Stimulated activated CD8-positive, alpha-beta memory T cell treated with anti-CD3 and anti-CD28 coated beads, Interleukin-2, amount 100 ng/mL, for 48 hours (primary cell): ENCODE results near the gene DOCK1.
"Not testable (repeated sequence)": the region's sequence is repeated elsewhere in the genome, so short reads cannot be mapped to it uniquely, and the experiment has no call there.

Experiments
- DNase-seq, 2 donors: peaks; one replicate each; pipeline ENCODE4 v3.0.0-alpha.2; 2020; ENCODE audit warnings: low read depth in 2 of 2

DOCK1 gene

DNA sequence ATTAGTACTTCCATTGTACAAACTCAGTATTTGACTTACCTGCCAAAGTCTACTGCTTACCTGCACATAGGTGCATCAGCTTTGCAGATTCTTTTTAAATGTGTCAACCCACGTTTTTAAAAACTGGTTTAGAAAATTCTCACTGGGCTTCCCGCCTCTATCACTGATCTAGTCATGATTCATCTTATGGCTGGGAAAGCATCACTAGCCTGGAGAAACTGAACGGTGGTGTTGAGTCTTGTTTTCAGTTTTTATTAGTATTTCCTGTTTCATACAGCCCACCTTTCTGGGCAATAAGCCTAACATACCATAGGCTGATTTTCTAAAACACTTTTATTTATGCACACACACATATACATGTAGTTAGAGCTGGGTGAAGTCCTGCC lies 19.7 kb downstream of the DOCK1 start:
- DNase-seq: no peak

DNA sequence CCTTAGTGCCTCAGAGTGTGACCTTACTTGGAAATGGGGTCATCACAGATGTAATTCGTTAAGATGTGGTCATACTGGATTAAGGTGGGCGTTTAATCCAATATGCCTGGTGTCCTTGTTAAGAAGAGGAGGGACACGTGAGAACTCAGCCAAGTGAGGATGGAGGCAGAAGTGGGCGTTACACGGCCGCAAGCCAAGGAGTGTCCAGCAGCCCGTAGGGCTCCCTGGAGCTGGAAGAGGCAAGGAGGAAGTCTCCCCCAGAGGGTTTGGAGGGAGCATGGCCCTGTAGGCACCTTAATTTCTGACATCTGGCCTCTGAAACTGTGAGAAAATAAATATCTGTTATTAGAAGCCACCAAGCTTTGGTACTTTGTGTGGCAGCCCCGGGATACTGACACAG lies 21.3 kb downstream of the DOCK1 start:
- DNase-seq: no peak

DNA sequence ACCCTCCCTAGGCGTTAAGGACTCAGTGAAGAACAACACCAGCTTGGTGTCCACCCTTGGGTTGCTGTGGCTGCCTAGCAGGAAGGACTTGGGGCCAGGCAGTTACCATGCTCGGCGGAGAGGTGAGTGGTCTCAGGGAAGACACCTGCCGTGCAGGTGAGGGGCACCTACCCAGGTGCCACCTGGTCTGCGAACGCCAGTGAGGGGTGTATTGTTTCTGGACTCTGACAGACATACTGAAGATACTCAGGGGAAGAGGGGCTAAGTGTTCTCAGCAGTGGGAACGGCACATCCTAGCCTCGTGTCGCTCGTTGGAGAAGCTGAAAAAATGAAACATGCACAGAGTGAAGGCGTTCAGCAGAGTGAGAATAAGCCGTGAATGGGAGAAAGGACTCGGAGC lies 22.6 kb downstream of the DOCK1 start:
- DNase-seq: no peak

DNA sequence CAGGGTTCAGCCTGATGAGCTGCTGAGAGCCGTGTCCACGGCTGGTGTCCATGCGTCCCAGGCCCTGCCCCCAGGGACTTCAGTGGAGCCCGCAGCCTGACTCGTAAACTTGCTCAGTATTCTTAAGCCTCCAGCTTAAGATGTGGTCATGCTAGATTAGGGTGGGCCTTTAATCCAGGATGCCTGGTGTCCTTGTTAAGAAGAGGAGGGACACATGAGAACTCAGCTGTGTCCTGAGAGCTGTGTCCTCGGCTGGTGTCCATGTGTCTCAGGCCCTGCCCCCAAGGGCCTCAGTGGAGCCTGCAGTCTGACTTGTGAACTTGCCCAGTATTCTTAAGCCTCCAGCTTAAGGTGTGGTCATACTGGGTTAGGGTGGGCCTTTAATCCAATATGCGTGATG lies 23.0 kb downstream of the DOCK1 start:
- no peak for DNase-seq

DNA sequence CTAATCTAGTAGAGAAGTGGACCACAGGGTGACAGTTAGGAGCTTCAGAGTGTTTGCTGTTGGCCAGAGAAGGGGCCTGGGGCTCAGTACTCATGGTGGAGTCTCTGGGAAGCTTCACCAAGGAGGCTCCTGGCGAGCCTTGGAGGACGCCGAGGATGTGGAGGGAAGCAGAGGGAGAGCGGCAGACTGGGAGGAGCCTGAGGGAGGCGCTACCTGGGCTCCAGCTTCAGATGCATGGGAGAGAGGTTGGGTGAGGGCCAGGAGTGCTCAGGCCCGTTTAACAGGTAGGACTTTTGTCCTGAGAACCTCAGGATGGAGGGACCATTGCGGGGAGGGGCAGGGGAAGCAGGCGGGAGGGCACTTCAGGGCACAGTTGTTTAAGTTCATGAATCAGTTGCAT lies 24.2 kb downstream of the DOCK1 start:
- no peak for DNase-seq

DNA sequence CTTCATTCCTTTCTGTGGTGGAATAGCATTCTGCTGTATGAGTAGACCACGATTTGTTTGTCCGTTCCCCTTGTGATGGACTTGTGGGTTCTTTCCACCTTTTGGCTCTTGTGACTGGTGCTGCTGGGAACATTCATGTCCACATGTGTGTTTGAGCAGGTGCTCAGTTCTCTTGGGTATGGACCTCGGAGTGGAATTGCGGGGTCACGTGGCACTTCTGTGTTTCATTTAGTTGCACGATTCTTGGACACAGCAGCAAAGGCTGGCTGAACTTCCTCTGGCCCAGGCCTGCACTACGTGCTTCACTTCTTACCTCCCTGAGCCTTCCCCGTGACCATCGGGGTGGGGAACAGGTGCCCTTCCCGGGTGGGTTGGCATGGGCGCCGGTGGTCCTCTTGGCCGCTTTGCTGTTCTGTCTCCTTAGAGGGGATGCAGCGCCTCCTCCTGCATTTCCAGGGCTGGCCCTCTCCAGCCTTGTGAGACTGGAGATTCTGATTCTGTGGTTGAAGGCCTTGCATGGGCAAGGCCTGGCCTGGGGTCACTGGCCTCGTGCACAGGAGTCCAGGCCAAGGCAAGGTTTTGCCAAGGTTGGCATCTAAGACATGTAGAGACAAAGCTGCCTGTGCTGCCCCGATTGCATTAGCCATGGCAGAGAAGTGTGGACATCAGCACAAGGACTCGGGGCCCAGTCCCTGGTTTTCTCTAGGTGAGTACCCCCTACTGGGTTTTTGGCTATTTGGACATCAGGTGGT lies 25.1 kb downstream of the DOCK1 start:
- no peak for DNase-seq

DNA sequence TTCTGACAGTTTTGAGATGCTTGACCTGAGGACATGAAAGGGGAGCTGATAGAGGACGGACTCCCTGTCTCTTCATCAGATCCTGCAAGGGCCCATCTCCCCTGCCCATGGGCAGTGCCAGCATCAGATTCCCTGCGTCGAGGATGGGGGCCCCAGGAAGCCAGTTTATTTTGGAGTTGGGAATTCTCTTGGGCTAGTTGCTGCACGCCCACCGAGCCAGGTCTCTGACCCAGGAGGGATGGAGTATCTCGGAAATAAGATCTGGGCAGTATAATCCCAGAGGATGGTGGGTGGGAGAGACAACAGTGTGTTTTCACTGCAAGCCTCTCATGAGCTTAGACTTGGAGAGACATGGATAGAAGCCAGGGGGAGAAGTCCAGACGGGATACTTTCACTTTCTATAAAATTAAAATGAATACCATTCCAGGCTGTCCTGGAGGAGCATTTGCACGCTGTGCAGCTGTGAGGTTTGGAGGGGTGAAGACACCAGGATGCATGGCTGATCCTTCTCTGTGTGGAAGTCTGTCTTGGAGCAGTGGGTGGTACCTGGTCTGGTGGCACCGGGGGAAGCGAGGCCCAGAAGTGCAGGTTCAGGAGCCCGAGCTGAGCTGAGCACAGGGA lies 25.8 kb downstream of the DOCK1 start:
- DNase-seq: no peak

DNA sequence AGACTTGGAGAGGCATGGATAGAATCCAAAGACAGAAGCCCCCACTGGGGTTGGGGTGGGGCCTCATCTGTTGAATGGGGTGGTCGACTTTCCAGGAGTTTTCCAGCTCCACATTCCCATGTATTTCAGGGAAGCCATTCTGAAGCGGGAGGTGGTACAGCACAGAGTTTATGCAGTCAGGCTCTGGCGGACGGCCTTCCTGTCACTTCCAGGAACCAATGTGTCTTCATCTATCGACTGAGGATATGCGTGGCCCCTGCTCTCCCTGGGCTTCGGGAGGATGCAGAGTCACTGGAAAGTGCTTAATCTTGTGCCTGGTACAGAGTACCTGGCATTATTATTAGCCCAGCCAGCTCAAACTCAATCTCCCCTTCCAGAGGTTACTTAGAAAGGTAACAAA lies 26.3 kb downstream of the DOCK1 start:
- DNase-seq: no peak

DNA sequence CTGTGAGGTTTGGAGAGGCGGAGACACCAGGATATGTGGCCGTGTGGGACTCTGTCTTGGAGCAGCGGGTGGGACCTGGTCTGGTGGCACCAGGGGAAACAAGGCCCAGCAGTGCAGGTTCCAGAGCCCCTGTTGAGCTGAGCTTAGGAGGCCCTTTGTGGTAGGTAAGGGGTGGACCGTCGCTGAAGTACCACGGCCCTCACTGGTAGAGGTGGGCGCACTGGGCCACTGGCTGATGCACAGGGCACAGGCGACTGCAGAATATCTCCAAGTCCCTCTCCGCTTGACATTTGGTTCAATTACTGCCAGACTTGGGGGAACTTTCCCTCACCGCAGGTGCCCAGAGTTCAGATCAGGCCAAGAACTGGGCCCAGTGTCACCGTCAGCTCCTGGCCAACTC lies 27.3 kb downstream of the DOCK1 start:
- no peak for DNase-seq

DNA sequence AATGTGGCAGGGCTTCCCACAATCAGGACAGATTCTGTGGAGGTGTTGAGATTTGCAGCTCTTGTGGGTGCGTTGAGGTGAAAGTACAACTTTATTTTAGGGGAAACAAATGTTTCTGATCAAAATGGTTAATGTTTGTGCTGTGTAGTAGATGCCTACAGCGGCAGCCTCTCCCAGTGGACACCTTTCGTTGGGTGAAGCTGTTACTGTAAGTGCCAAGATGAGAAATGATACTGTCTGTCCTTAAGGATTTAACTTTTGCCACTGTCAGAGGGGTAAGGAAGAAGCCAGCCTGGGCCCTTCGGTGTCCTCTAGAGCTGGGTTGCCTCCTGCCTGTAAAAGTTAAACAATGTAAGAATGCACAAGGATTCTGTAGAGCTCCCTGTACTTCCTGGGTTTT lies 27.9 kb downstream of the DOCK1 start:
- DNase-seq: no peak

DNA sequence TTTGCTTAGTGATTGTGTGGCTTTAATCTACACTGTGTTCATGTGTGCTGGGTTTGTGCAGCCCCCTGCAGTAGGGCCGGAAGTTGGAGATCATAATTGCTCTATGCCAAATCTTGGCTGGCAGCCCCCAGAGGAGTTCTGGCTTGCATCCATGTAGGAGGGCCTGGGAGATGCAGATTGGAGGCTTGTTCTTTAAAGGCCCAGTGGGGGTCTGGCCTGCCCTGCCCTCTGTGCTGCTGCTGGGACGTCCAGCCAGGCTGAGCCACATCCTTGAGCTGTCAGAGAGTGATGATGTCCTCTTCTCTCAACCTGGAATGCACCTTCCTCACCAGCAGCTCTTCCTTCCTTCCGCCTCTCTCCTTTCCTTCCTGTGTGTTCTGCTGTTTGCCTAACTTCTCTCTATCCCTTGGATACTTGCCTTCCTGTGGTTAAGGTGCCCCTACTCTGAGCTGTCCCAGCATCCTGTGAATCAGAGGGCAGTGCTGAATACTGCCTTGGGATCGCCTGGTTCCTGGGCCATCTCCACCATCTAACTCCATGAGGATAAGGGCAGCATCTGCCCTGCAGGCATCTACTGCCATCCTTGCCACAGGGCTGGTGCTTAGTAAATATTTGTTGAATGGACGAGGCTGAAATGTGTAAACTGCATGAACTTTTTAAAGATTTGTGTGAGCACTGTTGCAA lies 30.2 kb downstream of the DOCK1 start:
- no peak for DNase-seq

DNA sequence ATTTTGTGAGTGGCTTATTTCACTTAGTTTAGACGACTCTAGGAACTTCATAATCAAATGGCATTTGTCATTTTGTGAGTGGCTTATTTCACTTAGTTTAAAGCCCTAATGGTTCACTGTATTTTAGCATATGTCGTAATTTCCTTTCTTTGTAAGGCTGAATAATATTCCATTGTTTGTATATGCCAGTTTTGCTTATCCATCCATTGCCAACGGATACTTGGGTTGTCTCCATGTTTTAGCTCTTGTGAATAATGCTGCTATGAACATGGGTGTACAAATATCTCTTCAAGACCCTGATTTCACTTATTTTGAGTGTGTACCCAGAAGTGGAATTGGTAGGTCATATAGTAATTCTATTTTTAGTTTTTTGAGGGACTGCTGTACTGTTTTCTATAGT lies 31.8 kb downstream of the DOCK1 start:
- DNase-seq: no peak

DNA sequence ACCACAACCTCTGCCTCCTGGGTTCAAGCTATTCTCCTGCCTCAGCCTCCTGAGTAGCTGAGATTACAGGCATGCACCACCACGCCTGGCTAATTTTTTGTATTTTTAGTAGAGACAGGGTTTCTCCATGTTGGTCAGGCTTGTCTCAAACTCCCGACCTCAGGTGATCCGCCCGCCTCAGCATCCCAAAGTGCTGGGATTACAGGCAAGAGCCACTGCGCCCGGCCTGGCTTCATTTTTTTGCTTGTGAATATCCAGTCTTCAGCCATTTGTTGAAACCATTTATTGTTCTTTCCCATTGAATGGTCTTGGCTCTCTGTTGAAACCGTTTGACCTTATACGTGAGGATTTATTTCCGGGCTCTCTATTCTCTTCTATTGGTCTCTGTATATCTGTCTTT lies 32.9 kb downstream of the DOCK1 start:
- DNase-seq: not testable (repeated sequence)

DNA sequence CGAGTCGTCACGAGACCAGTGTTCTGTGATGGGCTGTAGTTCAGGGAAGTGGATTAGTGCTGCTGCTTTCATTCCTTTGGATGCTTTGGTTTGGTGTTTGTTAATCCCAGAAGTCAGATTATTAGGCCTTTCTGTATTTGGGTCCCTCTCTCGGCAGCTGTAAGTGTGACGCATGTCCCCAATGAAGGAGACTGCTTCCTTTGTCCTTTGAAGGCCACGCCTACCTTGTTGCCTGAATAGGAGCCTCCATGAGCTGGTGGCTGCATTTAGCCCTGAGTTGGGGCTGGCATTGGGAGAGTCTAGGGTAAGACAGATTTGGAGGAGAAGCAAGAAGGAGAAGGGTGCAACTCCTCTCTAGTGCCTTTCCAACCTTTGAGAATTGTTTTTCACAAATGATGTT lies 34.5 kb downstream of the DOCK1 start:
- no peak for DNase-seq

DNA sequence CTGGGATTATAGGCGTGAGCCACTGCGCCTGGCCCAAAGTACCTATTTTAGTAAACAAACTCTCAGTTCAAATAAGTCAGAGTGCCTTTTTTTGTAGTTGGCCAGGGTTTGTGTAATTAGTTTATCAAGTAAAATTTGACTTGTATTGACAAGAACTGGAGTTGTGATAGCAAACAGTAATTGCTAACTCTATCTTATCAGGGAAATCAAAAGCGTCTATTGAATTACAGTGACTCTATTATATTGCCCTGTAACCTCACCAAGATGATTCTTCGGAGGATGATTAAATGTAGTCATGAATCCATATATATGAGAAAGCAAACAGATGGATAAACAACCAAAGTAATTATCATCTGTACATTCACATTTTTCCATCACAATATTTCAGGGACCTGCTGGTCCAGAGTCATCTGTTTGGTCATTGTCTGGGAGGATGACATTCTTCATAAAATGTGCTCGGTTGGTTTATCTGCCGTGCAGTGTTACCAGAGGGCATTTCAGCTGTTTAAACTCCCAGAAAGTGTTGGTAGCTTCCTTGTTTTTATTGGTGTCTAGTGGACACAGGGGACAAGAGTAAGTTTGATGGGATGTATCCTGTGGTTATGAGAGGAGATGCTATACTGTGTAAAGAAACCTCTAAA lies 35.6 kb downstream of the DOCK1 start:
- DNase-seq: no peak

DNA sequence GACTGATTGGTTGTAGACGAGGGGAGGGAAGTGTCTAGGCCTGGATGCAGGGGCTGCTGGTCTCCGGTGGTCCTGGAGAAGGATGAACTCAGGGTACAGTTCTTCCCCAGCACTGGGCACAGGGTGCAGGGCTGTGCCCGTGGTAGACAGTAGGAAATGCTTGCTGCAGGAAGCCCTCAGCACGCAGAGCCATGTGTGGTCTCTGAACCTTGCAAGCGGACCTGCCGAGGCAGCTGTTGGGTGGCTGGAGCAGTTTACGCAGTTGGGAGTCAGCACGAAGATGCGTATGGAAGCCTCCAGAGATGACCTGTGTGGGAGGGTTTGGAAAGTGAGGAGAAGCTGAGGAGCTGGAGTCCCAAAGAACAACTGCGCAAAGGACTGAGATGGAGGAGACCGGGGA lies 39.0 kb downstream of the DOCK1 start:
- DNase-seq: no peak

DNA sequence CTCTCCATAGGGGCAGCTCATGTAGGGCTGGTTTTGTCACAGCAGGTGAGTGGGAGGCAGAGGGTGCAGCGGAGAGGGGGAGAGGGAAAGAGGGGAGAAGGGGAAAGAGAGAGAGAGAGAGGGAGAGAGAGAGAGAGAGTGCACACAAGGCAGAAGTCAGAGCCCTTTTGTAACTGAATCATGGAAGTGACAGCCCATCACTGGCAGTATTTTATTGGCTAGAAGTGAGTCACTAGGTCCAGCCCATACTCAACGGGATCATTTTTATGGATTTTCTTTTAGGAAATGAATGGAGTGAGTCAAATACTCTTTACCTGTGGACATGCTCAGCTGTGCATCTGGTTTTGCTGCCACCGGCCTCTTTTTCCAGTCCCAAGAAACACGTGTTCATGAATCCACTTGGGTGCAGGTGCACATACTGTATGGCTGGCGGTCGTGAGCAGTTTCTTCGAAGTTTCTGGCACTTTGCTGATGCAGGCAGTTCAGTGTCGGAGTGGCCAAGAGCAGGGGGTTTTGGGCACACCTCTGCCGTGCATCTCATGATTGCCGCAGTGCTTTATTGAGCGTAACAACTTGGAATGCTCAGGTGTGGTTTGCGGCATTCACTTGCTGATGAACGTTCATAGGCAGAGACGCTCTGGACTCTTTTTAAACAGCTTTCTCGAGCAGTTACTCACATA lies 40.3 kb downstream of the DOCK1 start:
- no peak for DNase-seq

DNA sequence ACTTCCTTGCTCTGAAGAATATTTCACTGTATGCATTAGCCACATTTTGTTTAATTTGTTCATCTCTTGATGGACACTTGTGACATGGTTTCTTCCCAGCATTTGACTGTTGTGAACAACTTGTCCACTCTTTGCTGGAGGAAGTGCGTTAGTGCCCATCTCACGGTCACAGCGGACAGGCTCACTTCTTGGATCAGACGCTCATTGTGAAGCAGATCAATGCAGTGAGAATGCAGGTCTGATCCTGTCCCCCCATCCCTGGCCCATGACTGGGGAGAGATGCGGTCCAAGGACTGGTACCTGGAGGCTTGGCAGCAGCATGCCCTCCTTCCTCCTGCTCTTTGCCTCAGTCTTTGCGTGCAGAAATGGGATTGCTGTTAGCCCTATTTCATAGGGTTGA lies 41.5 kb downstream of the DOCK1 start:
- no peak for DNase-seq

DNA sequence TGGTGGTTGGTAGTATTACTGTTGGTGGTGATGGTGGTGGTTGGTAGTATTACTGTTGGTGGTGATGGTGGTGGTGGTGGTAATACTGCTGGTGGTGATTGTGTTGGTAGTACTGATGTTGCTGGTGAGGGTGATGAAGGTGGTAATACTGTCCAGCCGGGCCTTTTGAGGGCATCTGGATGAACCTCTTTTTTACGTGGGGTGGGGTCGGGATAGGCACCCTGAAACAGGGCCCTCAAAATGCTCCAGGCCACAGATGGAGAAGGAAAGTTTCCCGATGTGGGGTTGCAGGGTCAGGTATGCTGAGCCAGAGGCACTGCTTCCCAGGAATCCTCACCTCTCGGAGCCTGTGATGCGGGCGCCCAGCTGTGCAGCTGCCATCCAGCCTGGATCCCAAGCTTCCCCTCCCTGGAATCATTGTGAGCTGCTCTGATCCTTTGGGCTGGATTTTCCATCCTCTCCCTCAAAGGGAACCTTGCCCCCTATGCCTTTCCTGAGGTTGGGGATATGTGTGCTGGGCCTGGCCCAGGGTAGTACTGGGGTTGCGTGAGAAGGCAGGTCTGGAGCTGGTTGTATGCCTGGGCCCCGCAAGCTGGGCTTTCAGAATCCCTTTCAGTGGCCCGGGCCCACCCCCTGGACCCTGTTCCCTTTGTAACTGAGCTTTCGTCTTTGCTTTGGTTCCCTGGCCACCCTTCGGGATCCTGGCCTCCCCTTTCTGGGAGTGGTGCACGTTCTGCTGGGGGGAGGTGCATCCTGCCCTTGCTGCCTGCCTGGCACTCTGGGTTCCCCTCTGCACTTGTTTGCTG lies 43.3 kb downstream of the DOCK1 start:
- no peak for DNase-seq

DNA sequence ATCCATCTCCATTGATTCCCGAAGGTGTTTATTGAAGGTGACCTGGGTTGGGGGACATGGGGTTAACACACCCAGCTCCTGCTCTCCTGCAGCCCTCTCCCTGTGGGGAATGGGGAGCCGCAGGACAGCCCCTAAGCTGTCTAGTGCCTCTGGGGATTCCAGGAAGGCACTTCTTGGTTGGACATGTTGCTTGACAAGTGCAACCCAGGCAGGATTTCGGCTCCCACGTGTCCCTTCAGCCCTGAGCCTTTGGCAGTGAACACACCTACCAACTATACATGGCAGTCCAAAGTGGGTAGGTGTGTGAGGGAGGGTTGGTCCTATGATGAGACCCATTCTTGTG lies 43.9 kb downstream of the DOCK1 start:
- no peak for DNase-seq

DNA sequence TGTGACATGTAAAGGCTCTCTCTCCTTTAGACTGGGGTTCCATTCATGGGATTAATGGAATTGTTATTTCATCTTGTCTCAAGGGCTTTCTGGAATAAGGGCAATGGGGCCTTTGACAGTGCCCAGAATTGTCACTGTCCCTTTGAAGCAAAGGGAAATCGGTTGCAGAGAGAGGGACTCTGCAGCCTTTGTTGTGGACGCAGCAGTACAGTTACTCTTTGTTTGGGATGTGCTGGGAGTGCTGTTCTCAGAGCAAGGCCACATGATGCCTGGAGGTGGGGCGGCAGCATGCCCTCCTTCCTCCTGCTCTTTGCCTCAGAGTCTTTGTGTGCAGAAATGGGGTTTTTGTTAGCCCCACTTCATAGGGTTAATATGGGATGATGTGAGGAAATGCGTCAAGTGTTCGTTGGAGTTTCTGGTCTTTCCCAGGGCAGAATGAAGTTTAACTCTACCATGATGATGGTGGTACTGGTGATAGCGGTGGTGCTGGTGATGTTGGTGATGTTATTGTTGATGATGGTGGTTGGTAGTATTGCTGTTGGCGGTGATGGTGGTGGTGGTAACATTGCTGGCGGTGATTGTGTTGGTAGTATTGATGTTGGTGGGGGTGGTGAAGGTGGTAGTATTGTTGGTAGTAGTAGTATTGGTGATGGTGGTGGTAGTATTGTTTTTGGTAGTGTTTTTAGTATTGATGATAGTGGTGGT lies 45.3 kb downstream of the DOCK1 start:
- DNase-seq: no peak
